ENCODE data around the gene SHLD1. TPM values are rescaled to one million over a fixed set of nuclear protein-coding genes. Genes with fewer than 3 reads are reported as not detected.

The SHLD1 gene
- total RNA-seq, 1 donor from 2014 or later, result 3.5 TPM

GRCh38 chr20:5793916-5794315, 43.7 kb downstream of the SHLD1 start:
- Histone ChIP-seq H4K20me1 (ENCODE audit: insufficient read depth, low read length) (no peaks in the 10 kb centered on the region), H3K36me3 (ENCODE audit: insufficient read depth, low read length) (no peaks in the 10 kb centered on the region), H3K27me3 (ENCODE audit: insufficient read depth, low read length) (no peaks in the 10 kb centered on the region), H3K9ac (ENCODE audit: low read length) (no peak overlapping the region), H3K4me2 (ENCODE audit: low read length) (no peak overlapping the region), H3K27ac (ENCODE audit: low read depth, low read length) (no peak overlapping the region), H3K9me3 (ENCODE audit: insufficient read depth, low read depth, low read length) (no peaks in the 10 kb centered on the region), H3K79me2 (ENCODE audit: insufficient read depth, low read length) (no peaks in the 10 kb centered on the region), H2AFZ (ENCODE audit: low read depth, low read length) (no peak overlapping the region), H3K4me1 (ENCODE audit: insufficient read depth, low read length) (no peaks in the 10 kb centered on the region), H3K4me3 (ENCODE audit: insufficient read depth, low read depth, low read length) (no peak overlapping the region)
- TF ChIP-seq, protein P1, sequence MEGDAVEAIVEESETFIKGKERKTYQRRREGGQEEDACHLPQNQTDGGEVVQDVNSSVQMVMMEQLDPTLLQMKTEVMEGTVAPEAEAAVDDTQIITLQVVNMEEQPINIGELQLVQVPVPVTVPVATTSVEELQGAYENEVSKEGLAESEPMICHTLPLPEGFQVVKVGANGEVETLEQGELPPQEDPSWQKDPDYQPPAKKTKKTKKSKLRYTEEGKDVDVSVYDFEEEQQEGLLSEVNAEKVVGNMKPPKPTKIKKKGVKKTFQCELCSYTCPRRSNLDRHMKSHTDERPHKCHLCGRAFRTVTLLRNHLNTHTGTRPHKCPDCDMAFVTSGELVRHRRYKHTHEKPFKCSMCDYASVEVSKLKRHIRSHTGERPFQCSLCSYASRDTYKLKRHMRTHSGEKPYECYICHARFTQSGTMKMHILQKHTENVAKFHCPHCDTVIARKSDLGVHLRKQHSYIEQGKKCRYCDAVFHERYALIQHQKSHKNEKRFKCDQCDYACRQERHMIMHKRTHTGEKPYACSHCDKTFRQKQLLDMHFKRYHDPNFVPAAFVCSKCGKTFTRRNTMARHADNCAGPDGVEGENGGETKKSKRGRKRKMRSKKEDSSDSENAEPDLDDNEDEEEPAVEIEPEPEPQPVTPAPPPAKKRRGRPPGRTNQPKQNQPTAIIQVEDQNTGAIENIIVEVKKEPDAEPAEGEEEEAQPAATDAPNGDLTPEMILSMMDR (IDR thresholded peaks at IDR 0.05; ENCODE audit: insufficient read depth, low read depth, low read length), result no peak
- no peak for TF ChIP-seq EZH2 (IDR thresholded peaks at IDR 0.05; ENCODE audit: insufficient read depth, low read length)
- no peaks in the 10 kb centered on the region for H3K36me3 Mint-ChIP-seq (ENCODE audit: low read depth, unreplicated experiment)
- no peaks in the 10 kb centered on the region for H3K4me1 Mint-ChIP-seq (ENCODE audit: low read depth, unreplicated experiment)
- H3K27ac Mint-ChIP-seq (ENCODE audit: unreplicated experiment), result no peak overlapping the region
- H3K9me3 Mint-ChIP-seq (ENCODE audit: unreplicated experiment), result no peaks in the 10 kb centered on the region
- FAIRE-seq, result no peak
- H3K4me3 Mint-ChIP-seq (ENCODE audit: unreplicated experiment), result no peak overlapping the region
- H3K27me3 Mint-ChIP-seq (ENCODE audit: low read depth, unreplicated experiment), result no peaks in the 10 kb centered on the region
- DNase-seq (ENCODE audit: low read depth), result no peak

- no peak for FAIRE-seq
- Mint-ChIP-seq H3K27ac (ENCODE audit: unreplicated experiment) (no peak overlapping the region), H3K9me3 (ENCODE audit: unreplicated experiment) (no peaks in the 10 kb centered on the region)
Measured at GRCh38 chr20:5796331-5797040, 46.3 kb downstream of the SHLD1 start.

More at GRCh38 chr20:5796331-5797040, 46.3 kb downstream of the SHLD1 start:
- Histone ChIP-seq H3K27ac (ENCODE audit: low read depth, low read length) (no peak overlapping the region), H3K4me2 (ENCODE audit: low read length) (no peak overlapping the region), H3K27me3 (ENCODE audit: insufficient read depth, low read length) (no peaks in the 10 kb centered on the region), H3K79me2 (ENCODE audit: insufficient read depth, low read length) (no peaks in the 10 kb centered on the region), H3K4me3 (ENCODE audit: insufficient read depth, low read depth, low read length) (no peak overlapping the region), H3K4me1 (ENCODE audit: insufficient read depth, low read length) (no peaks in the 10 kb centered on the region), H3K9me3 (ENCODE audit: insufficient read depth, low read depth, low read length) (no peaks in the 10 kb centered on the region), H2AFZ (ENCODE audit: low read depth, low read length) (no peak overlapping the region), H4K20me1 (ENCODE audit: insufficient read depth, low read length) (no peaks in the 10 kb centered on the region), H3K9ac (ENCODE audit: low read length) (no peak overlapping the region), H3K36me3 (ENCODE audit: insufficient read depth, low read length) (no peaks in the 10 kb centered on the region)
- Mint-ChIP-seq H3K4me3 (ENCODE audit: unreplicated experiment) (no peak overlapping the region), H3K27me3 (ENCODE audit: low read depth, unreplicated experiment) (no peaks in the 10 kb centered on the region), H3K36me3 (ENCODE audit: low read depth, unreplicated experiment) (no peaks in the 10 kb centered on the region), H3K4me1 (ENCODE audit: low read depth, unreplicated experiment) (no peaks in the 10 kb centered on the region)
- no peak for TF ChIP-seq EZH2 (IDR thresholded peaks at IDR 0.05; ENCODE audit: insufficient read depth, low read length)
- TF ChIP-seq, protein P1 (IDR thresholded peaks at IDR 0.05; ENCODE audit: insufficient read depth, low read depth, low read length), result no peak
- no peak for DNase-seq (ENCODE audit: low read depth)
